Mammary epithelial cell (primary cell): ENCODE measurements around the gene HDGFL3.

Experiments used
- CTCF ChIP-seq, 2 donors: IDR thresholded peaks in 1 of 2; conservative IDR thresholded peaks in 1 of 2; 2 replicates each; pipeline ENCODE4 v1.5.1; 2011 to 2012; ENCODE audit warnings: inconsistent platforms in 2 of 2, low read length in 2 of 2, mild to moderate bottlenecking in 2 of 2, control low read depth in 1 of 2, low read depth in 1 of 2; ENCODE audit not compliant: insufficient read depth in 1 of 2; ENCODE audit errors: extremely low read depth in 1 of 2
- EZH2 ChIP-seq: IDR thresholded peaks from 2 replicates; pipeline ENCODE4 v1.6.1; 2012; ENCODE audit warnings: low read length, inconsistent platforms, borderline replicate concordance

- TF ChIP-seq CTCF (conservative IDR thresholded peaks at IDR 0.05 in 1 of 2, IDR thresholded peaks at IDR 0.05 in 1 of 2; ENCODE audit: extremely low read depth in 1 of 2, insufficient read depth in 1 of 2, low read depth in 1 of 2, low read length in 2 of 2): no peak
- TF ChIP-seq EZH2: no peak
Observed at GRCh38 chr15:83174891-83175290, 32.7 kb downstream of the HDGFL3 start.
